ENCODE results near the gene HTR3A.
A peak's percentile ranks its signal among the peaks of the same experiment; 100 is the strongest.

The HTR3A gene

GRCh38 chr11:113994077-113994954 lies 19.4 kb downstream of the HTR3A start:
- no peak for ATAC-seq (ENCODE audit: low read depth)
- Histone ChIP-seq H3K4me1 (ENCODE audit: insufficient read depth, poor library complexity, severe bottlenecking) (no peaks in the 10 kb centered on the region), H3K4me3 (ENCODE audit: severe bottlenecking) (no peak overlapping the region), H3K27me3 (ENCODE audit: insufficient read depth, poor library complexity, severe bottlenecking) (no peaks in the 10 kb centered on the region), H3K36me3 (ENCODE audit: low read depth) (no peaks in the 10 kb centered on the region), H3K9me3 (ENCODE audit: severe bottlenecking) (no peaks in the 10 kb centered on the region), H3K27ac (ENCODE audit: poor library complexity, severe bottlenecking) (no peak overlapping the region)
- DNase-seq (ENCODE audit: low spot score) = no peak
- peak; percentile 56 for TF ChIP-seq CTCF (IDR thresholded peaks at IDR 0.05; ENCODE audit: poor library complexity, severe bottlenecking)

- DNase-seq (ENCODE audit: low spot score) = no peak
- H3K9me3 ChIP-seq (ENCODE audit: severe bottlenecking) = no peaks in the 10 kb centered on the region
- H3K4me3 ChIP-seq (ENCODE audit: severe bottlenecking) = no peak overlapping the region
- no peaks in the 10 kb centered on the region for H3K4me1 ChIP-seq (ENCODE audit: insufficient read depth, poor library complexity, severe bottlenecking)
- H3K36me3 ChIP-seq (ENCODE audit: low read depth) = no peaks in the 10 kb centered on the region
- no peak for ATAC-seq (ENCODE audit: low read depth)
- H3K27ac ChIP-seq (ENCODE audit: poor library complexity, severe bottlenecking) = no peak overlapping the region
- no peaks in the 10 kb centered on the region for H3K27me3 ChIP-seq (ENCODE audit: insufficient read depth, poor library complexity, severe bottlenecking)
- TF ChIP-seq CTCF (IDR thresholded peaks at IDR 0.05; ENCODE audit: poor library complexity, severe bottlenecking) = no peak
These were observed 22.6 kb downstream of the HTR3A start for GRCh38 chr11:113997473-113997872.

GRCh38 chr11:113998574-113998973 lies 23.7 kb downstream of the HTR3A start:
- TF ChIP-seq CTCF (IDR thresholded peaks at IDR 0.05; ENCODE audit: poor library complexity, severe bottlenecking) = no peak
- H3K27me3 ChIP-seq (ENCODE audit: insufficient read depth, poor library complexity, severe bottlenecking) = no peaks in the 10 kb centered on the region
- ATAC-seq (ENCODE audit: low read depth) = no peak
- H3K27ac ChIP-seq (ENCODE audit: poor library complexity, severe bottlenecking) = no peak overlapping the region
- DNase-seq (ENCODE audit: low spot score) = no peak
- H3K9me3 ChIP-seq (ENCODE audit: severe bottlenecking) = no peaks in the 10 kb centered on the region
- no peaks in the 10 kb centered on the region for H3K4me1 ChIP-seq (ENCODE audit: insufficient read depth, poor library complexity, severe bottlenecking)
- H3K36me3 ChIP-seq (ENCODE audit: low read depth) = no peaks in the 10 kb centered on the region
- no peak overlapping the region for H3K4me3 ChIP-seq (ENCODE audit: severe bottlenecking)

GRCh38 chr11:114000526-114000925 lies 25.6 kb downstream of the HTR3A start:
- Histone ChIP-seq H3K27ac (ENCODE audit: poor library complexity, severe bottlenecking) (no peak overlapping the region), H3K9me3 (ENCODE audit: severe bottlenecking) (no peaks in the 10 kb centered on the region), H3K4me3 (ENCODE audit: severe bottlenecking) (no peak overlapping the region), H3K27me3 (ENCODE audit: insufficient read depth, poor library complexity, severe bottlenecking) (no peaks in the 10 kb centered on the region), H3K36me3 (ENCODE audit: low read depth) (no peaks in the 10 kb centered on the region), H3K4me1 (ENCODE audit: insufficient read depth, poor library complexity, severe bottlenecking) (no peaks in the 10 kb centered on the region)
- DNase-seq (ENCODE audit: low spot score) = no peak
- ATAC-seq (ENCODE audit: low read depth) = no peak
- no peak for TF ChIP-seq CTCF (IDR thresholded peaks at IDR 0.05; ENCODE audit: poor library complexity, severe bottlenecking)

- Histone ChIP-seq H3K27ac (ENCODE audit: poor library complexity, severe bottlenecking) (no peak overlapping the region), H3K4me3 (ENCODE audit: severe bottlenecking) (no peak overlapping the region), H3K27me3 (ENCODE audit: insufficient read depth, poor library complexity, severe bottlenecking) (no peaks in the 10 kb centered on the region), H3K4me1 (ENCODE audit: insufficient read depth, poor library complexity, severe bottlenecking) (no peaks in the 10 kb centered on the region), H3K9me3 (ENCODE audit: severe bottlenecking) (no peaks in the 10 kb centered on the region), H3K36me3 (ENCODE audit: low read depth) (no peaks in the 10 kb centered on the region)
- ATAC-seq (ENCODE audit: low read depth) (no peak), DNase-seq (ENCODE audit: low spot score) (no peak)
- no peak for TF ChIP-seq CTCF (IDR thresholded peaks at IDR 0.05; ENCODE audit: poor library complexity, severe bottlenecking)
These were observed 26.5 kb downstream of the HTR3A start for GRCh38 chr11:114001416-114001815.

Data from RWPE2 (cell line).